Prostate gland (tissue), 2 donors: Measurements from ENCODE around the gene ARHGEF26. TPM values are rescaled to one million over a fixed set of nuclear protein-coding genes. Genes with fewer than 3 reads are reported as not detected.

ENCODE experiments used
- DNase-seq: peaks from one replicate; pipeline ENCODE4 v3.0.0-alpha.2; 2019; ENCODE audit warnings: low spot score
- H3K27ac ChIP-seq, 2 donors: fragments of 200-600 bp; sonication (generic); 2 replicates each; pipeline ENCODE4 v1.5.1; 2017 to 2019
- H3K27me3 ChIP-seq: fragments of 200-600 bp; sonication (generic); replicated peaks from 2 replicates; pipeline ENCODE4 v1.5.1; 2019; ENCODE audit not compliant: insufficient read depth
- H3K36me3 ChIP-seq, 2 donors: fragments of 200-600 bp; sonication (generic); 1 replicate in 1 of 2; 2 replicates in 1 of 2; pipeline versions ENCODE4 v1.5.1 to v1.8.1; 2017 to 2019
- H3K4me1 ChIP-seq: fragments of 200-600 bp; sonication (generic); replicated peaks from 2 replicates; pipeline ENCODE4 v1.5.1; 2019
- H3K4me3 ChIP-seq, 2 donors: fragments of 200-600 bp; sonication (generic); 2 replicates each; pipeline ENCODE4 v1.5.1; 2017 to 2019
- H3K9me3 ChIP-seq: fragments of 200-600 bp; sonication (generic); 2 replicates; pipeline ENCODE4 v1.5.1; 2017
- CTCF ChIP-seq, 4 experiments: fragments of 200-600 bp in 2 of 4; fragments of 450-650 bp in 2 of 4; sonication (generic) in 2 of 4; IDR thresholded peaks; 1 replicate in 3 of 4; 2 replicates in 1 of 4; pipeline ENCODE4 v1.5.1; 2016 to 2019; ENCODE audit warnings: antibody characterized with exemption in 4 of 4, mild to moderate bottlenecking in 2 of 4, moderate library complexity in 2 of 4
- POLR2A ChIP-seq: fragments of 450-650 bp; IDR thresholded peaks from one replicate; pipeline ENCODE4 v1.6.1; 2016; ENCODE audit warnings: antibody characterized with exemption, mild to moderate bottlenecking
- POLR2AphosphoS5 ChIP-seq: sonication (generic); formaldehyde crosslinking; IDR thresholded peaks from one replicate; pipeline ENCODE4 v1.6.1; 2017; ENCODE audit warnings: antibody characterized with exemption
- WGBS: methylation state at CpG from one replicate; pipeline ENCODE4 v1.1.5; 2018; 5-methylcytosine and 5-hydroxymethylcytosine counted together
- intact Hi-C: fragments of 100-400 bp; cut with DNase I; formaldehyde crosslinking; loops from one replicate; pipeline ENCODE4 v1.14.2; 2022
- total RNA-seq, 2 donors: library from RNA; depleted of rRNA; stranded (reverse); fragments of >200 nt; gene quantifications; one replicate each; pipeline ENCODE4 v1.1.0, GENCODE V29; 2016

Gene ARHGEF26
- total RNA-seq, 2 donors from 2014 or later: 15.4 to 26.8 TPM

DNA sequence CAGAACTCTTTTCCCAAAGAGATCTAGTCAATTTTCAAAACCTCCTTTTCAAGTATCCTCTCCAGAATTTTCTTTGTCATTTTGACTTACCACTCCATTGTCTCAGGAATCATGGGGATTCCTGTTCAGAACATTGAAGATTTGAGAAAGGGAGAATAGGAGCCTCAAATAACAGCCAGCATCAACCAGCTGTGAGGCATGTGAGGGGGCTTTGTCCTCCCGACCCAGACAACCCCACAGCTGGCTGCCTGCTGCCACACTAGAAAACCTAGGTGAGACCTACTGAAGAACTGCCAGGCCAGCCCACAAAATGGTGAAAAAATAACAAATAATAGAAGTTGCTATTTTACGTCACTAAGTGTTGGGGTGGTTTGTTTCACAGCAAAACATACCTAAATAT is 5.9 kb upstream of the ARHGEF26 start:
- 91% methylated on average over 2 of the region's 2 CpGs for WGBS
- intact Hi-C loops: no loop called here
- Histone ChIP-seq H3K9me3 (no peaks in the 10 kb centered on the region), H3K4me3 (no peak overlapping the region), H3K27me3 (no peaks in the 10 kb centered on the region), H3K4me1 (no peaks in the 10 kb centered on the region), H3K36me3 (no peaks in the 10 kb centered on the region), H3K27ac (no peak overlapping the region)
- TF ChIP-seq CTCF (IDR thresholded peaks at IDR 0.05) (no peak), POLR2AphosphoS5 (no peak)
- DNase-seq: no peak

GRCh38 chr3:154119951-154120350 is 1.2 kb upstream of the ARHGEF26 start:
- peak overlapping the region in 1 of 2 donors; percentile 7 for H3K27ac ChIP-seq
- intact Hi-C loops: loop anchor here (5.0 to 10.0 kb wide), 2 partner anchors 132 to 1855 kb away; partner anchors contain the start of gene MBNL1
- no peaks in the 10 kb centered on the region for H3K9me3 ChIP-seq
- no peaks in the 10 kb centered on the region for H3K4me1 ChIP-seq
- WGBS: 63% methylated on average over 2 of the region's 2 CpGs
- no peak for DNase-seq
- no peaks in the 10 kb centered on the region for H3K27me3 ChIP-seq
- TF ChIP-seq CTCF (IDR thresholded peaks at IDR 0.05) (no peak), POLR2AphosphoS5 (no peak), POLR2A (no peak)
- no peaks in the 10 kb centered on the region for H3K36me3 ChIP-seq
- no peak overlapping the region for H3K4me3 ChIP-seq

GRCh38 chr3:154121701-154122551 is 736 bp downstream of the ARHGEF26 start:
- Histone ChIP-seq H3K27ac (peak overlapping the region; percentile 55 to 75), H3K27me3 (no peaks in the 10 kb centered on the region), H3K4me3 (peak overlapping the region; percentile 55 to 69), H3K36me3 (no peaks in the 10 kb centered on the region), H3K9me3 (no peaks in the 10 kb centered on the region), H3K4me1 (no peaks in the 10 kb centered on the region)
- peak; percentile 22 for DNase-seq
- 1% methylated on average over 69 of the region's 76 CpGs for WGBS
- intact Hi-C loops: loop anchor here (5.0 to 10.0 kb wide), 2 partner anchors 130 to 1857 kb away; partner anchors contain the start of gene MBNL1
- TF ChIP-seq POLR2A: no peak
- no peak for TF ChIP-seq POLR2AphosphoS5
- TF ChIP-seq CTCF (IDR thresholded peaks at IDR 0.05): no peak

DNA sequence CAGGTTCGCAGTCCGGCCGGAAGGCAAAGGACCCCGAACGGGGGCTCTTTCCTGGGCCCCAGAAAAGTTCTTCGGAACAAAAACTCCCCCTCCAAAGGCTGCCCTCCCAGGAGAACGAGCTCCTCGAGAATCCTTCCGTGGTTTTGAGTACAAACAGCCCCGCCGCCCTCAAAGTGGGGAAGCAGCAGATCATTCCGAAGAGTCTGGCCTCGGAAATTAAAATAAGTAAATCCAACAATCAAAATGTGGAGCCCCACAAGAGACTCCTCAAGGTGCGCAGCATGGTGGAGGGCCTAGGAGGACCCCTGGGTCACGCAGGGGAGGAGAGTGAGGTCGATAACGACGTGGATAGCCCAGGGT is 1.3 kb downstream of the ARHGEF26 start:
- H3K36me3 ChIP-seq: no peaks in the 10 kb centered on the region
- no peak for DNase-seq
- H3K4me3 ChIP-seq: peak overlapping the region; percentile 55 to 69
- no peaks in the 10 kb centered on the region for H3K9me3 ChIP-seq
- intact Hi-C loops: loop anchor here (5.0 to 10.0 kb wide), 2 partner anchors 130 to 1858 kb away; partner anchors contain the start of gene MBNL1
- H3K4me1 ChIP-seq: no peaks in the 10 kb centered on the region
- H3K27ac ChIP-seq: peak overlapping the region; percentile 55 to 75
- WGBS: 2% methylated on average over 18 of the region's 18 CpGs
- no peaks in the 10 kb centered on the region for H3K27me3 ChIP-seq
- TF ChIP-seq POLR2A: no peak
- TF ChIP-seq POLR2AphosphoS5: no peak
- no peak for TF ChIP-seq CTCF (IDR thresholded peaks at IDR 0.05)
